Adrenal gland (tissue), 12 donors: ENCODE measurements around the gene FLVCR1. TPM values are rescaled to one million over a fixed set of nuclear protein-coding genes. Genes with fewer than 3 reads are reported as not detected.

ENCODE experiments used
- DNase-seq, 7 donors: peaks; one replicate each; pipeline ENCODE4 v3.0.0-alpha.2; 2019 to 2020
- H3K27ac ChIP-seq, 5 donors: fragments of 200-600 bp; sonication (generic) in 4 of 5; 1 replicate in 3 of 5; 2 replicates in 2 of 5; pipeline versions ENCODE4 v1.5.1 to v1.8.0; 2016 to 2020; ENCODE audit warnings: mild to moderate bottlenecking in 1 of 5
- H3K27me3 ChIP-seq: fragments of 200-600 bp; 2 replicates; pipeline ENCODE4 v1.8.0; 2021
- H3K36me3 ChIP-seq, 2 donors: fragments of 200-600 bp; replicated peaks in 1 of 2; 1 replicate in 1 of 2; 2 replicates in 1 of 2; pipeline versions ENCODE4 v1.5.1 to v1.8.0; 2018 to 2022
- H3K4me1 ChIP-seq, 2 donors: fragments of 200-600 bp; replicated peaks in 1 of 2; 1 replicate in 1 of 2; 2 replicates in 1 of 2; pipeline versions ENCODE4 v1.5.1 to v1.8.0; 2018 to 2021
- H3K4me3 ChIP-seq, 4 donors: fragments of 200-600 bp; sonication (generic) in 3 of 4; one replicate each; pipeline ENCODE4 v1.5.1; 2016 to 2018
- H3K9me3 ChIP-seq, 3 donors: fragments of 200-600 bp; sonication (generic) in 1 of 3; replicated peaks in 1 of 3; 1 replicate in 2 of 3; 2 replicates in 1 of 3; pipeline versions ENCODE4 v1.5.1 to v1.8.0; 2016 to 2021
- CTCF ChIP-seq, 6 experiments: fragments of 450-650 bp in 4 of 6; fragments of 200-600 bp in 2 of 6; sonication (generic) in 1 of 6; IDR thresholded peaks; 1 replicate in 5 of 6; 2 replicates in 1 of 6; pipeline versions ENCODE4 v1.5.1 to v1.8.0; 2016 to 2021; ENCODE audit warnings: antibody characterized with exemption in 6 of 6, mild to moderate bottlenecking in 2 of 6, moderate library complexity in 1 of 6
- POLR2A ChIP-seq, 2 donors: fragments of 450-650 bp; IDR thresholded peaks; one replicate each; pipeline ENCODE4 v1.6.1; 2017; ENCODE audit warnings: antibody characterized with exemption in 2 of 2, mild to moderate bottlenecking in 2 of 2, moderate library complexity in 1 of 2
- WGBS, 4 donors: extraction: QIAGEN DNeasy Blood & Tissue Kit in 2 of 4; methylation state at CpG; one replicate each; pipeline versions ENCODE4 v1.1.5 to v1.1.7; 2013 to 2017; 5-methylcytosine and 5-hydroxymethylcytosine counted together
- intact Hi-C, 2 donors: fragments of 100-400 bp; cut with DNase I; formaldehyde crosslinking; loops; one replicate each; pipeline versions ENCODE4 v1.14.1 to v1.15.0; 2022 to 2023
- polyA plus RNA-seq, 3 donors: library from polyadenylated mRNA; stranded (reverse); fragments of 200-250 nt in 2 of 3; fragments of 350-450 nt in 1 of 3; fragmentation: Illumina TruSeq in 1 of 3; extraction: RNeasy Lipid Tissue Mini Kit (QIAGEN cat#74804) in 1 of 3; gene quantifications; one replicate each; pipeline ENCODE4 v1.2.3, GENCODE V29; 2013 to 2014
- total RNA-seq, 9 donors: library from RNA; depleted of rRNA in 4 of 9; stranded (reverse); fragments of >200 nt in 4 of 9; fragments of 120-200 nt in 1 of 9; fragmentation: NEBNext Ultra II Directional in 1 of 9; extraction: Animal tissue kit (Norgen Biotek cat#: 25700) in 1 of 9; gene quantifications; one replicate each; pipeline versions ENCODE4 v1.1.0 to v1.2.4, GENCODE V29; 2013 to 2023
- donor health status: healthy with polysubstance abuse.
- donor health status: Bipolar disorder and iron deficiency.
- donor health status: DM: yes; HTN: yes; CAD: no.
- donor health status: DM: no; HTN: no; CAD: no.
- donor health status: DM: no; HTN: no; CAD: no.
- donor health status: DM: yes; HTN: yes; CAD: no.

FLVCR1 gene
- total and polyA plus RNA-seq, 12 donors: 1.7 to 34.2 (median 4.9) TPM

- intact Hi-C loops: no loop called here
- H3K9me3 ChIP-seq: no peaks in the 10 kb centered on the region
- TF ChIP-seq CTCF (IDR thresholded peaks at IDR 0.05): no peak
- no peak for TF ChIP-seq POLR2A (IDR thresholded peaks at IDR 0.05)
- H3K4me1 ChIP-seq: no peaks in the 10 kb centered on the region
- WGBS, 4 donors: 88 to 93% (median 92%) methylated on average over 6 of the region's 6 CpGs
- no peak overlapping the region for H3K4me3 ChIP-seq
- H3K36me3 ChIP-seq: peaks cover 0 to 9% of the 10 kb centered on the region in 2 donors
- no peak overlapping the region for H3K27ac ChIP-seq
- DNase-seq: no peak
- no peaks in the 10 kb centered on the region for H3K27me3 ChIP-seq
These were observed 22.0 kb downstream of the FLVCR1 start for GRCh38 chr1:212879947-212880690.

- 74 to 85% (median 80%) methylated on average over 4 of the region's 4 CpGs for WGBS, 4 donors
- no peak overlapping the region for H3K4me3 ChIP-seq
- intact Hi-C loops: no loop called here
- no peaks in the 10 kb centered on the region for H3K4me1 ChIP-seq
- H3K9me3 ChIP-seq: no peaks in the 10 kb centered on the region
- peaks cover 0 to 10% of the 10 kb centered on the region in 2 donors for H3K36me3 ChIP-seq
- TF ChIP-seq POLR2A (IDR thresholded peaks at IDR 0.05) (no peak), CTCF (IDR thresholded peaks at IDR 0.05) (no peak)
- no peak for DNase-seq
- H3K27me3 ChIP-seq: no peaks in the 10 kb centered on the region
- H3K27ac ChIP-seq: no peak overlapping the region
These were observed 26.5 kb downstream of the FLVCR1 start for GRCh38 chr1:212884592-212884991.

- Histone ChIP-seq H3K36me3 (peaks cover 0 to 31% of the 10 kb centered on the region in 2 donors), H3K27me3 (no peaks in the 10 kb centered on the region), H3K4me3 (no peak overlapping the region), H3K27ac (no peak overlapping the region), H3K4me1 (no peaks in the 10 kb centered on the region), H3K9me3 (no peaks in the 10 kb centered on the region)
- 91 to 100% (median 98%) methylated on average over 1 of the region's 1 CpG for WGBS, 4 donors
- DNase-seq: no peak
- intact Hi-C loops: no loop called here
- TF ChIP-seq POLR2A (IDR thresholded peaks at IDR 0.05): no peak
- TF ChIP-seq CTCF (IDR thresholded peaks at IDR 0.05): no peak
These were observed 34.0 kb downstream of the FLVCR1 start for GRCh38 chr1:212892108-212892507.

GRCh38 chr1:212899845-212900244 is 41.8 kb downstream of the FLVCR1 start:
- Histone ChIP-seq H3K27ac (no peak overlapping the region), H3K36me3 (peaks cover 0 to 21% of the 10 kb centered on the region in 2 donors), H3K27me3 (no peaks in the 10 kb centered on the region), H3K9me3 (peaks cover 0 to 14% (median 6%) of the 10 kb centered on the region in 3 donors), H3K4me1 (no peaks in the 10 kb centered on the region), H3K4me3 (no peak overlapping the region)
- DNase-seq: no peak
- no peak for TF ChIP-seq CTCF (IDR thresholded peaks at IDR 0.05)
- TF ChIP-seq POLR2A (IDR thresholded peaks at IDR 0.05): no peak
- intact Hi-C loops: no loop called here
- 88 to 100% (median 94%) methylated on average over 1 of the region's 1 CpG for WGBS, 4 donors
